PC-9 (cell line): Measurements from ENCODE around the gene FKBP1B. TPM values are rescaled to one million over a fixed set of nuclear protein-coding genes. Genes with fewer than 3 reads are reported as not detected.
"Not testable (repeated sequence)": the region's sequence is repeated elsewhere in the genome, so short reads cannot be mapped to it uniquely, and the experiment has no call there.

Source experiments
- BruUV-seq: library from RNA; stranded (reverse); fragments of 400-500 nt; replicated peaks from 2 replicates; lab custom pipeline; 2021; lab: Mats Ljungman, UMichigan
- CTCF ChIA-PET: fragments of 300-600 bp; sonication (Branson Sonifier 250); formaldehyde crosslinking; loops from one replicate; lab custom pipeline; 2022; ENCODE audit warnings: antibody characterized with exemption; lab: Charles Lee
- POLR2A ChIA-PET: fragments of 300-600 bp; sonication (Branson Sonifier 250); formaldehyde crosslinking; loops from one replicate; lab custom pipeline; 2022; ENCODE audit warnings: antibody characterized with exemption; ENCODE audit not compliant: unreplicated experiment; lab: Charles Lee
- DNase-seq, 2 experiments: peaks; one replicate each; pipeline versions ENCODE4 v3.0.0 to v3.0.0-alpha.2; 2015 to 2022; ENCODE audit warnings: mixed read lengths in 1 of 2
- H2AFZ ChIP-seq: fragments of 200-600 bp; sonication (generic); 2 replicates; pipeline ENCODE4 v1.8.1; 2017; ENCODE audit warnings: antibody characterized with exemption
- H3F3A ChIP-seq: fragments of 200-600 bp; sonication (generic); 2 replicates; pipeline ENCODE4 v1.8.1; 2017; ENCODE audit warnings: antibody characterized with exemption, mild to moderate bottlenecking, low read depth; ENCODE audit not compliant: insufficient read depth
- H3K27ac ChIP-seq: fragments of 200-600 bp; sonication (generic); 2 replicates; pipeline ENCODE4 v1.6.1; 2016; ENCODE audit warnings: mixed run types
- H3K27me3 ChIP-seq: fragments of 200-600 bp; sonication (generic); 2 replicates; pipeline ENCODE4 v1.6.1; 2016; ENCODE audit warnings: low read depth, mixed run types; ENCODE audit not compliant: insufficient read depth
- H3K36me3 ChIP-seq: fragments of 200-600 bp; sonication (generic); 2 replicates; pipeline ENCODE4 v1.6.1; 2016; ENCODE audit warnings: low read depth, mixed run types
- H3K4me1 ChIP-seq: fragments of 200-600 bp; sonication (generic); replicated peaks from 2 replicates; pipeline ENCODE4 v1.6.1; 2016; ENCODE audit warnings: mixed run types; ENCODE audit not compliant: insufficient read depth
- H3K4me2 ChIP-seq: fragments of 200-600 bp; sonication (generic); 2 replicates; pipeline ENCODE4 v1.6.1; 2017; ENCODE audit warnings: mixed run types
- H3K4me3 ChIP-seq: fragments of 200-600 bp; sonication (generic); 2 replicates; pipeline ENCODE4 v1.6.1; 2016; ENCODE audit warnings: mixed run types
- H3K79me2 ChIP-seq: fragments of 200-600 bp; sonication (generic); 2 replicates; pipeline ENCODE4 v1.6.1; 2017; ENCODE audit warnings: low read depth, mixed run types
- H3K9me2 ChIP-seq: fragments of 200-600 bp; sonication (generic); 2 replicates; pipeline ENCODE4 v1.8.1; 2017; ENCODE audit warnings: mild to moderate bottlenecking; ENCODE audit not compliant: insufficient read depth
- H3K9me3 ChIP-seq: fragments of 200-600 bp; sonication (generic); 2 replicates; pipeline ENCODE4 v1.8.1; 2016; ENCODE audit warnings: low read depth; ENCODE audit not compliant: insufficient read depth
- H4K20me1 ChIP-seq: fragments of 200-600 bp; sonication (generic); 2 replicates; pipeline ENCODE4 v1.8.1; 2017; ENCODE audit not compliant: insufficient read depth
- EZH2 ChIP-seq: fragments of 200-600 bp; sonication (generic); IDR thresholded peaks from 2 replicates; pipeline ENCODE4 v1.8.0; 2017; ENCODE audit warnings: antibody characterized with exemption, low read depth
- intact Hi-C: fragments of 100-400 bp; cut with micrococcal nuclease; formaldehyde crosslinking; loops from one replicate; pipeline ENCODE4 v1.10.0; 2022; ENCODE audit not compliant: unreplicated experiment
- total RNA-seq: library from RNA; stranded (reverse); gene quantifications from 2 replicates; pipeline ENCODE4 v1.2.3, GENCODE V29; 2021
- TF ChIP-seq, protein P1 (sequence below): fragments of 200-600 bp; sonication (generic); conservative IDR thresholded peaks from 2 replicates; pipeline ENCODE4 v1.6.1; 2017; ENCODE audit warnings: mixed run types, antibody characterized with exemption, mild to moderate bottlenecking, moderate library complexity

The FKBP1B gene
- total RNA-seq, 1 experiment from 2014 or later = 4.5 TPM

GRCh38 chr2:24011250-24012104 is 38.1 kb upstream of the FKBP1B start:
- intact Hi-C loops = no loop called here
- Histone ChIP-seq H3K4me2 (no peak overlapping the region), H3F3A (peaks cover 22% of the 10 kb centered on the region), H3K4me3 (no peak overlapping the region), H4K20me1 (no peaks in the 10 kb centered on the region), H3K36me3 (no peaks in the 10 kb centered on the region), H3K79me2 (no peaks in the 10 kb centered on the region), H2AFZ (no peak overlapping the region), H3K9me2 (no peaks in the 10 kb centered on the region), H3K4me1 (peaks cover 29% of the 10 kb centered on the region), H3K9me3 (no peaks in the 10 kb centered on the region), H3K27me3 (no peaks in the 10 kb centered on the region), H3K27ac (no peak overlapping the region)
- no peak for TF ChIP-seq EZH2
- TF ChIP-seq, protein P1, sequence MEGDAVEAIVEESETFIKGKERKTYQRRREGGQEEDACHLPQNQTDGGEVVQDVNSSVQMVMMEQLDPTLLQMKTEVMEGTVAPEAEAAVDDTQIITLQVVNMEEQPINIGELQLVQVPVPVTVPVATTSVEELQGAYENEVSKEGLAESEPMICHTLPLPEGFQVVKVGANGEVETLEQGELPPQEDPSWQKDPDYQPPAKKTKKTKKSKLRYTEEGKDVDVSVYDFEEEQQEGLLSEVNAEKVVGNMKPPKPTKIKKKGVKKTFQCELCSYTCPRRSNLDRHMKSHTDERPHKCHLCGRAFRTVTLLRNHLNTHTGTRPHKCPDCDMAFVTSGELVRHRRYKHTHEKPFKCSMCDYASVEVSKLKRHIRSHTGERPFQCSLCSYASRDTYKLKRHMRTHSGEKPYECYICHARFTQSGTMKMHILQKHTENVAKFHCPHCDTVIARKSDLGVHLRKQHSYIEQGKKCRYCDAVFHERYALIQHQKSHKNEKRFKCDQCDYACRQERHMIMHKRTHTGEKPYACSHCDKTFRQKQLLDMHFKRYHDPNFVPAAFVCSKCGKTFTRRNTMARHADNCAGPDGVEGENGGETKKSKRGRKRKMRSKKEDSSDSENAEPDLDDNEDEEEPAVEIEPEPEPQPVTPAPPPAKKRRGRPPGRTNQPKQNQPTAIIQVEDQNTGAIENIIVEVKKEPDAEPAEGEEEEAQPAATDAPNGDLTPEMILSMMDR = no peak
- CTCF ChIA-PET = no interaction called here
- POLR2A ChIA-PET = no interaction called here
- BruUV-seq = no TSS peak
- no peak for DNase-seq

- intact Hi-C loops = no loop called here
- BruUV-seq = no TSS peak
- no peak for DNase-seq
- Histone ChIP-seq H3K4me3 (no peak overlapping the region), H3K27me3 (no peaks in the 10 kb centered on the region), H2AFZ (no peak overlapping the region), H4K20me1 (no peaks in the 10 kb centered on the region), H3K9me3 (no peaks in the 10 kb centered on the region), H3K9me2 (no peaks in the 10 kb centered on the region), H3K79me2 (no peaks in the 10 kb centered on the region), H3K4me1 (peaks cover 38% of the 10 kb centered on the region), H3K4me2 (no peak overlapping the region), H3K27ac (no peak overlapping the region), H3K36me3 (no peaks in the 10 kb centered on the region), H3F3A (peaks cover 31% of the 10 kb centered on the region)
- ChIA-PET POLR2A (interaction anchor here (0.5 kb wide), 1 partner anchor 39 kb away, joined by 10 read pairs; no protein-coding TSS in a partner anchor), CTCF (no interaction called here)
- TF ChIP-seq, protein P1 = no peak
- no peak for TF ChIP-seq EZH2
These were observed 36.9 kb upstream of the FKBP1B start for GRCh38 chr2:24012521-24013188.

DNA sequence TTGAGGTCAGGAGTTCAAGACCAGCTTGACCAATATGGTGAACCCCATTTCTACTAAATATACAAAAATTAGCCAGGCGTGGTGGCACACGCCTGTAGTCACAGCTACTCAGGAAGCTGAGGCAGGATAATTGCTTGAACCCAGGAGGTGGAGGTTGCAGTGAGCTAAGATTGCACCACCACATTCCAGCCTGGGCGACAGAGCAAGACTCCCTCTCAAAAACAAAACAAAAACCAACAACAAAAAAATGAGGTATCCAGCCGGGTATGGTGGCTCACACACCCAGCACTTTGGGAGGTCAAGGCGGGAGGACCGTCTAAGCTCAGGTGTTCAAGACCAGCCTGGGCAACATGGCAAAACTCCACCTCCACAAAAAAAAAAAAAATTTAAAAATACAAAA is 34.6 kb upstream of the FKBP1B start:
- H4K20me1 ChIP-seq, H3K79me2 ChIP-seq, CTCF ChIA-PET, H3K4me3 ChIP-seq, H3K36me3 ChIP-seq, H3K9me2 ChIP-seq, H3K27me3 ChIP-seq, H2AFZ ChIP-seq, H3K9me3 ChIP-seq: not testable (repeated sequence)
- peaks cover 38% of the 10 kb centered on the region for H3K4me1 ChIP-seq
- peak; percentile 11 to 54 for DNase-seq
- peaks cover 31% of the 10 kb centered on the region for H3F3A ChIP-seq
- H3K27ac ChIP-seq = peak overlapping the region; percentile 39
- peak overlapping the region; percentile 27; the same call in 1 of the 2 replicates for H3K4me2 ChIP-seq
- POLR2A ChIA-PET = interaction anchor here (1.3 kb wide), 1 partner anchor 88 kb away, joined by 6 read pairs; the partner anchor contains the start of gene ATAD2B
- BruUV-seq = TSS peak; percentile 57
- intact Hi-C loops = loop anchor here (1.0 to 2.0 kb wide), 5 partner anchors 32 to 191 kb away; partner anchors contain the start of genes SF3B6, TP53I3, UBXN2A and WDCP
